Left ventricle myocardium inferior (tissue), 1 donor: ENCODE results near the gene MBTPS1. TPM values are rescaled to one million over a fixed set of nuclear protein-coding genes. Genes with fewer than 3 reads are reported as not detected.

Experiments used
- DNase-seq: peaks from one replicate; pipeline ENCODE4 v3.0.0-alpha.2; 2020
- H3K27ac ChIP-seq: fragments of 200-600 bp; replicated peaks from 2 replicates; pipeline ENCODE4 v1.8.0; 2021
- H3K27me3 ChIP-seq: fragments of 200-600 bp; 2 replicates; pipeline ENCODE4 v1.8.0; 2021; ENCODE audit warnings: low read depth
- H3K36me3 ChIP-seq: fragments of 200-600 bp; 2 replicates; pipeline ENCODE4 v1.8.0; 2021
- H3K4me1 ChIP-seq: fragments of 200-600 bp; 2 replicates; pipeline ENCODE4 v1.8.0; 2021
- H3K4me3 ChIP-seq: fragments of 200-600 bp; 2 replicates; pipeline ENCODE4 v1.8.0; 2021; ENCODE audit warnings: mild to moderate bottlenecking, moderate library complexity
- H3K9me3 ChIP-seq: fragments of 200-600 bp; replicated peaks from 2 replicates; pipeline ENCODE4 v1.8.0; 2021
- intact Hi-C: fragments of 100-400 bp; cut with micrococcal nuclease; formaldehyde crosslinking; loops from one replicate; pipeline ENCODE4 v1.11.0; 2022
- total RNA-seq: library from RNA; stranded (reverse); fragmentation: NEBNext Ultra II Directional; extraction: Animal tissue kit (Norgen Biotek cat#: 25700); gene quantifications from one replicate; pipeline ENCODE4 v1.2.1, GENCODE V29; 2021
- TF ChIP-seq, protein P1 (sequence below): fragments of 200-600 bp; IDR thresholded peaks from 2 replicates; pipeline ENCODE4 v1.8.0; 2021; ENCODE audit warnings: antibody characterized with exemption, mild to moderate bottlenecking, borderline replicate concordance
- donor health status: DM: no; HTN: yes; CAD: no; lungs with severe emphysema.

MBTPS1 gene
- total RNA-seq, 1 donor from 2014 or later, result 72.5 TPM

- H3K27me3 ChIP-seq, result no peaks in the 10 kb centered on the region
- TF ChIP-seq, protein P1, sequence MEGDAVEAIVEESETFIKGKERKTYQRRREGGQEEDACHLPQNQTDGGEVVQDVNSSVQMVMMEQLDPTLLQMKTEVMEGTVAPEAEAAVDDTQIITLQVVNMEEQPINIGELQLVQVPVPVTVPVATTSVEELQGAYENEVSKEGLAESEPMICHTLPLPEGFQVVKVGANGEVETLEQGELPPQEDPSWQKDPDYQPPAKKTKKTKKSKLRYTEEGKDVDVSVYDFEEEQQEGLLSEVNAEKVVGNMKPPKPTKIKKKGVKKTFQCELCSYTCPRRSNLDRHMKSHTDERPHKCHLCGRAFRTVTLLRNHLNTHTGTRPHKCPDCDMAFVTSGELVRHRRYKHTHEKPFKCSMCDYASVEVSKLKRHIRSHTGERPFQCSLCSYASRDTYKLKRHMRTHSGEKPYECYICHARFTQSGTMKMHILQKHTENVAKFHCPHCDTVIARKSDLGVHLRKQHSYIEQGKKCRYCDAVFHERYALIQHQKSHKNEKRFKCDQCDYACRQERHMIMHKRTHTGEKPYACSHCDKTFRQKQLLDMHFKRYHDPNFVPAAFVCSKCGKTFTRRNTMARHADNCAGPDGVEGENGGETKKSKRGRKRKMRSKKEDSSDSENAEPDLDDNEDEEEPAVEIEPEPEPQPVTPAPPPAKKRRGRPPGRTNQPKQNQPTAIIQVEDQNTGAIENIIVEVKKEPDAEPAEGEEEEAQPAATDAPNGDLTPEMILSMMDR, result no peak
- DNase-seq, result no peak
- no peak overlapping the region for H3K4me3 ChIP-seq
- H3K27ac ChIP-seq, result peak overlapping the region; percentile 92
- H3K9me3 ChIP-seq, result no peaks in the 10 kb centered on the region
- H3K36me3 ChIP-seq, result peaks cover 96% of the 10 kb centered on the region
- intact Hi-C loops, result no loop called here
- H3K4me1 ChIP-seq, result peaks cover 44% of the 10 kb centered on the region
Observed at GRCh38 chr16:84072014-84072413, 44.7 kb downstream of the MBTPS1 start.

GRCh38 chr16:84071121-84071520, 45.6 kb downstream of the MBTPS1 start:
- TF ChIP-seq, protein P1, result no peak
- Histone ChIP-seq H3K4me3 (no peak overlapping the region), H3K9me3 (no peaks in the 10 kb centered on the region), H3K27ac (no peak overlapping the region), H3K4me1 (peaks cover 40% of the 10 kb centered on the region), H3K27me3 (no peaks in the 10 kb centered on the region), H3K36me3 (peaks cover 96% of the 10 kb centered on the region)
- intact Hi-C loops, result no loop called here
- DNase-seq, result no peak

GRCh38 chr16:84069540-84069939, 47.2 kb downstream of the MBTPS1 start:
- no peak overlapping the region for H3K4me3 ChIP-seq
- TF ChIP-seq, protein P1, result no peak

GRCh38 chr16:84068783-84069462, 47.8 kb downstream of the MBTPS1 start:
- Histone ChIP-seq H3K27ac (no peak overlapping the region), H3K36me3 (peaks cover 97% of the 10 kb centered on the region), H3K9me3 (no peaks in the 10 kb centered on the region), H3K4me3 (no peak overlapping the region), H3K4me1 (peaks cover 21% of the 10 kb centered on the region), H3K27me3 (no peaks in the 10 kb centered on the region)
- TF ChIP-seq, protein P1, result no peak
- DNase-seq, result no peak
- intact Hi-C loops, result loop anchor here (10.0 kb wide), 1 partner anchor 104 kb away; the partner anchor contains the start of gene NECAB2

More at GRCh38 chr16:84069540-84069939, 47.2 kb downstream of the MBTPS1 start:
- Histone ChIP-seq H3K9me3 (no peaks in the 10 kb centered on the region), H3K27me3 (no peaks in the 10 kb centered on the region), H3K27ac (no peak overlapping the region), H3K36me3 (peaks cover 96% of the 10 kb centered on the region), H3K4me1 (peaks cover 27% of the 10 kb centered on the region)
- no peak for DNase-seq
- intact Hi-C loops, result loop anchor here (10.0 kb wide), 1 partner anchor 105 kb away; the partner anchor contains the start of gene NECAB2

- Histone ChIP-seq H3K36me3 (peaks cover 92% of the 10 kb centered on the region), H3K4me1 (peaks cover 14% of the 10 kb centered on the region), H3K4me3 (no peak overlapping the region), H3K27me3 (no peaks in the 10 kb centered on the region), H3K27ac (no peak overlapping the region), H3K9me3 (no peaks in the 10 kb centered on the region)
- intact Hi-C loops, result loop anchor here (10.0 kb wide), 1 partner anchor 103 kb away; the partner anchor contains the start of gene NECAB2
- DNase-seq, result no peak
- TF ChIP-seq, protein P1, result no peak
Observed at GRCh38 chr16:84068041-84068440, 48.7 kb downstream of the MBTPS1 start.
